C4-2B (cell line): ENCODE data around the gene ARSB.

ENCODE experiments used
- ZFX ChIP-seq: fragments of 450-650 bp; IDR thresholded peaks from 2 replicates; pipeline ENCODE4 v1.6.1; 2017
- TF ChIP-seq, protein P1 (sequence below): fragments of 450-650 bp; conservative IDR thresholded peaks from 2 replicates; pipeline ENCODE4 v1.5.1; 2017; ENCODE audit warnings: mild to moderate bottlenecking

- TF ChIP-seq, protein P1, sequence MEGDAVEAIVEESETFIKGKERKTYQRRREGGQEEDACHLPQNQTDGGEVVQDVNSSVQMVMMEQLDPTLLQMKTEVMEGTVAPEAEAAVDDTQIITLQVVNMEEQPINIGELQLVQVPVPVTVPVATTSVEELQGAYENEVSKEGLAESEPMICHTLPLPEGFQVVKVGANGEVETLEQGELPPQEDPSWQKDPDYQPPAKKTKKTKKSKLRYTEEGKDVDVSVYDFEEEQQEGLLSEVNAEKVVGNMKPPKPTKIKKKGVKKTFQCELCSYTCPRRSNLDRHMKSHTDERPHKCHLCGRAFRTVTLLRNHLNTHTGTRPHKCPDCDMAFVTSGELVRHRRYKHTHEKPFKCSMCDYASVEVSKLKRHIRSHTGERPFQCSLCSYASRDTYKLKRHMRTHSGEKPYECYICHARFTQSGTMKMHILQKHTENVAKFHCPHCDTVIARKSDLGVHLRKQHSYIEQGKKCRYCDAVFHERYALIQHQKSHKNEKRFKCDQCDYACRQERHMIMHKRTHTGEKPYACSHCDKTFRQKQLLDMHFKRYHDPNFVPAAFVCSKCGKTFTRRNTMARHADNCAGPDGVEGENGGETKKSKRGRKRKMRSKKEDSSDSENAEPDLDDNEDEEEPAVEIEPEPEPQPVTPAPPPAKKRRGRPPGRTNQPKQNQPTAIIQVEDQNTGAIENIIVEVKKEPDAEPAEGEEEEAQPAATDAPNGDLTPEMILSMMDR = no peak
- no peak for TF ChIP-seq ZFX
These were observed 147.3 kb downstream of the ARSB start for GRCh38 chr5:78837836-78838235.
